Measurements from ENCODE around the gene EYS. TPM values are rescaled to one million over a fixed set of nuclear protein-coding genes. Genes with fewer than 3 reads are reported as not detected.
"Not testable (repeated sequence)": the region's sequence is repeated elsewhere in the genome, so short reads cannot be mapped to it uniquely, and the experiment has no call there.

The EYS gene
- total and polyA plus RNA-seq, 7 donors, result 0.07 to 0.46 TPM; not detected in 5

- intact Hi-C loops (cut with DNase I), result no loop called here
- TF ChIP-seq POLR2A (IDR thresholded peaks at IDR 0.05) (no peak), EP300 (IDR thresholded peaks at IDR 0.05) (no peak), POLR2AphosphoS5 (IDR thresholded peaks at IDR 0.05) (no peak)
- TF ChIP-seq, protein P1, sequence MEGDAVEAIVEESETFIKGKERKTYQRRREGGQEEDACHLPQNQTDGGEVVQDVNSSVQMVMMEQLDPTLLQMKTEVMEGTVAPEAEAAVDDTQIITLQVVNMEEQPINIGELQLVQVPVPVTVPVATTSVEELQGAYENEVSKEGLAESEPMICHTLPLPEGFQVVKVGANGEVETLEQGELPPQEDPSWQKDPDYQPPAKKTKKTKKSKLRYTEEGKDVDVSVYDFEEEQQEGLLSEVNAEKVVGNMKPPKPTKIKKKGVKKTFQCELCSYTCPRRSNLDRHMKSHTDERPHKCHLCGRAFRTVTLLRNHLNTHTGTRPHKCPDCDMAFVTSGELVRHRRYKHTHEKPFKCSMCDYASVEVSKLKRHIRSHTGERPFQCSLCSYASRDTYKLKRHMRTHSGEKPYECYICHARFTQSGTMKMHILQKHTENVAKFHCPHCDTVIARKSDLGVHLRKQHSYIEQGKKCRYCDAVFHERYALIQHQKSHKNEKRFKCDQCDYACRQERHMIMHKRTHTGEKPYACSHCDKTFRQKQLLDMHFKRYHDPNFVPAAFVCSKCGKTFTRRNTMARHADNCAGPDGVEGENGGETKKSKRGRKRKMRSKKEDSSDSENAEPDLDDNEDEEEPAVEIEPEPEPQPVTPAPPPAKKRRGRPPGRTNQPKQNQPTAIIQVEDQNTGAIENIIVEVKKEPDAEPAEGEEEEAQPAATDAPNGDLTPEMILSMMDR (IDR thresholded peaks at IDR 0.05), result no peak
- WGBS, 2 donors, result 89 to 94% methylated on average over 2 of the region's 2 CpGs
Observed at GRCh38 chr6:64252256-64252655, 1454.8 kb downstream of the EYS start.

GRCh38 chr6:64250126-64250525 is 1456.9 kb downstream of the EYS start:
- Histone ChIP-seq H3K9me3 (no peaks in the 10 kb centered on the region), H3K4me1 (no peaks in the 10 kb centered on the region), H3K27me3 (no peaks in the 10 kb centered on the region), H3K27ac (no peak overlapping the region), H3K36me3 (no peaks in the 10 kb centered on the region), H3K4me3 (no peak overlapping the region)
- intact Hi-C loops (cut with DNase I), result no loop called here
- TF ChIP-seq POLR2AphosphoS5 (IDR thresholded peaks at IDR 0.05) (no peak), EP300 (IDR thresholded peaks at IDR 0.05) (no peak), POLR2A (IDR thresholded peaks at IDR 0.05) (no peak)
- TF ChIP-seq, protein P1 (IDR thresholded peaks at IDR 0.05), result no peak
- DNase-seq, result no peak
- 89% methylated on average over 3 of the region's 3 CpGs for WGBS, 2 donors

More at GRCh38 chr6:64252256-64252655, 1454.8 kb downstream of the EYS start:
- H3K27ac ChIP-seq, result no peak overlapping the region
- H3K9me3 ChIP-seq, result no peaks in the 10 kb centered on the region
- H3K36me3 ChIP-seq, result no peaks in the 10 kb centered on the region
- H3K4me3 ChIP-seq, result no peak overlapping the region
- no peaks in the 10 kb centered on the region for H3K27me3 ChIP-seq
- no peaks in the 10 kb centered on the region for H3K4me1 ChIP-seq
- DNase-seq, result no peak

- no peaks in the 10 kb centered on the region for H3K27me3 ChIP-seq
- no peaks in the 10 kb centered on the region for H3K9me3 ChIP-seq
- no peak for DNase-seq
- H3K27ac ChIP-seq, result no peak overlapping the region
- intact Hi-C loops (cut with DNase I), result no loop called here
- WGBS, 2 donors, result 53 to 82% methylated on average over 1 of the region's 1 CpG
- TF ChIP-seq POLR2A (IDR thresholded peaks at IDR 0.05) (no peak), POLR2AphosphoS5 (IDR thresholded peaks at IDR 0.05) (no peak), EP300 (IDR thresholded peaks at IDR 0.05) (no peak)
- TF ChIP-seq, protein P1 (IDR thresholded peaks at IDR 0.05), result no peak
- H3K4me1 ChIP-seq, result no peaks in the 10 kb centered on the region
- H3K4me3 ChIP-seq, result no peak overlapping the region
- H3K36me3 ChIP-seq, result no peaks in the 10 kb centered on the region
Observed at GRCh38 chr6:64249115-64249514, 1457.9 kb downstream of the EYS start.

DNA sequence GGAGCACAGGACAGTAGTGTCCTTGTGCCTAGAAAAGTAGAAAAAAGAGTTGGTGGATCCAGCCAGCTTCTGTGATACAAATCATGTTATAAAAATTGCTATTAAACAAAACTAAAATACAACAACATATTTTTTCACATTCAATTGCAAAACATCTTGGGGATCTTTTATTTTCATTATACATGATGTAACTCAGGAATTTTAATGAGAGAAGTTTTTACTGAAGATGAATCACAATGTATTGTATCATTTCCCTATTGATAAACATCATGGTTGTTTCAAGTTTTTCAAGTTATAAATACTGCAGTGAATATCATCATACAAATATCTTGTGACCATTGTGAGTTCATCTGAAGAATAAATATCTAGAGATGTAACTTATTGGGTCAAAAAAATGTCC is 1463.4 kb downstream of the EYS start:
- intact Hi-C loops (cut with DNase I), result no loop called here
- H3K27me3 ChIP-seq, result no peaks in the 10 kb centered on the region
- no peaks in the 10 kb centered on the region for H3K4me1 ChIP-seq
- no peak for TF ChIP-seq POLR2A (IDR thresholded peaks at IDR 0.05)
- TF ChIP-seq POLR2AphosphoS5 (IDR thresholded peaks at IDR 0.05), result no peak
- TF ChIP-seq EP300 (IDR thresholded peaks at IDR 0.05), result no peak
- TF ChIP-seq, protein P1 (IDR thresholded peaks at IDR 0.05), result no peak
- H3K36me3 ChIP-seq, result no peaks in the 10 kb centered on the region
- H3K4me3 ChIP-seq, result no peak overlapping the region
- no peak overlapping the region for H3K27ac ChIP-seq
- DNase-seq, result no peak
- no peaks in the 10 kb centered on the region for H3K9me3 ChIP-seq

DNA sequence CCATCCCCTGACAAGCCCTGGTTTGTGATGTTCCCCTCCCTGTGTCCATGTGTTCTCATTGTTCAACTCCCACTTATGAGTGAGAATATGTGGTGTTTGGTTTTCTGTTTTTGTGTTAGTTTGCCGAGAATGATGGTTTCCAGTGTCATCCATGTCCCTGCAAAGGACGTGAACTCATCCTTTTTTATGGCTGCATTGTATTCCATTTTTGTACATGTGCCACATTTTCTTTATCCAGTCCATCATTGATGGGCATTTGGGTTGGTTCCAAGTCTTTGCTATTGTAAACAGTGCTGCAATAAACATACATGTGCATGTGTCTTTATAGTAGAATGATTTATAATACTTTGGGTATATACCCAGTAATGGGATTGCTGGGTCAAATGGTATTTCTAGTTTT is 1468.1 kb downstream of the EYS start:
- H3K27me3 ChIP-seq; DNase-seq; intact Hi-C loops (cut with DNase I); H3K4me1 ChIP-seq; H3K36me3 ChIP-seq; H3K27ac ChIP-seq; H3K4me3 ChIP-seq; H3K9me3 ChIP-seq: not testable (repeated sequence)
- 82 to 94% methylated on average over 2 of the region's 2 CpGs for WGBS, 2 donors
